ENCODE results near the gene TMC3.

DNA sequence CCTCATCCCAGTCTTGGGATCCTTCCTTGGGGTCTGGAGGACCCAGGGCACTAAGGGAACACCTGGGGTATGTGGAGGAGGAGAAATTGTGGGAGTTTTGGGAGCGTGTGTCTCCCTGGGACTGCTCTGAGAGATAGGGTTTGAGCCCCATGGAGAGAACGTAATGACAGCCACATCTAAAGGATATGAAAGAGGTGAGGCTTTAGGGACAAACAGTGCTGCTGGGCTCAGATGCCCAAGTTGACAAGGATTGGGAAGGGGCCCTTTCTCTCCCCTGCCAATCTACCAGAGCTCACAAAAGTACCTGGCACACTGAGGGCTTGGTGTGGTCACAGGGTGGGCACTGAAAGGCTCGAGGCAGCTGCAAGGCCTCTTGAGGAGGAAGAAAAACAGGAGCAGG is 36.8 kb downstream of the TMC3 start:
- TF ChIP-seq CTCF (IDR thresholded peaks at IDR 0.05) (no peak), EP300 (IDR thresholded peaks at IDR 0.05) (no peak), POLR2AphosphoS5 (IDR thresholded peaks at IDR 0.05) (no peak)

Measured in esophagus muscularis mucosa (tissue), 4 donors.